ENCODE data around the gene TDRD5. TPM values are rescaled to one million over a fixed set of nuclear protein-coding genes. Genes with fewer than 3 reads are reported as not detected.

The TDRD5 gene
- total RNA-seq, 4 donors from 2014 or later = 0.64 to 1.8 TPM; not detected in 2

- intact Hi-C loops (cut with DNase I; ENCODE audit: low total_unique reads) (no loop called here), in situ Hi-C loops (cut with MboI; ENCODE audit: low pct_ligation_motif_present in 1 of 4, low pct_unique_long_range_greater_than_20kb in 1 of 4, low sequenced_read_pairs in 3 of 4) (no loop called here)
- no peak overlapping the region for H3K4me3 ChIP-seq
- DNase-seq = no peak
- H3K4me1 ChIP-seq = no peaks in the 10 kb centered on the region
- no peak overlapping the region for H3K27ac ChIP-seq
- H3K27me3 ChIP-seq = no peaks in the 10 kb centered on the region
- H3K9me3 ChIP-seq = no peaks in the 10 kb centered on the region
- H3K36me3 ChIP-seq = no peaks in the 10 kb centered on the region
- TF ChIP-seq EP300 (IDR thresholded peaks at IDR 0.05; ENCODE audit: low read depth) (no peak), POLR2A (IDR thresholded peaks at IDR 0.05) (no peak)
- TF ChIP-seq, protein P1, sequence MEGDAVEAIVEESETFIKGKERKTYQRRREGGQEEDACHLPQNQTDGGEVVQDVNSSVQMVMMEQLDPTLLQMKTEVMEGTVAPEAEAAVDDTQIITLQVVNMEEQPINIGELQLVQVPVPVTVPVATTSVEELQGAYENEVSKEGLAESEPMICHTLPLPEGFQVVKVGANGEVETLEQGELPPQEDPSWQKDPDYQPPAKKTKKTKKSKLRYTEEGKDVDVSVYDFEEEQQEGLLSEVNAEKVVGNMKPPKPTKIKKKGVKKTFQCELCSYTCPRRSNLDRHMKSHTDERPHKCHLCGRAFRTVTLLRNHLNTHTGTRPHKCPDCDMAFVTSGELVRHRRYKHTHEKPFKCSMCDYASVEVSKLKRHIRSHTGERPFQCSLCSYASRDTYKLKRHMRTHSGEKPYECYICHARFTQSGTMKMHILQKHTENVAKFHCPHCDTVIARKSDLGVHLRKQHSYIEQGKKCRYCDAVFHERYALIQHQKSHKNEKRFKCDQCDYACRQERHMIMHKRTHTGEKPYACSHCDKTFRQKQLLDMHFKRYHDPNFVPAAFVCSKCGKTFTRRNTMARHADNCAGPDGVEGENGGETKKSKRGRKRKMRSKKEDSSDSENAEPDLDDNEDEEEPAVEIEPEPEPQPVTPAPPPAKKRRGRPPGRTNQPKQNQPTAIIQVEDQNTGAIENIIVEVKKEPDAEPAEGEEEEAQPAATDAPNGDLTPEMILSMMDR (IDR thresholded peaks at IDR 0.05) = no peak
Measured at GRCh38 chr1:179632868-179633267, 41.2 kb downstream of the TDRD5 start.

DNA sequence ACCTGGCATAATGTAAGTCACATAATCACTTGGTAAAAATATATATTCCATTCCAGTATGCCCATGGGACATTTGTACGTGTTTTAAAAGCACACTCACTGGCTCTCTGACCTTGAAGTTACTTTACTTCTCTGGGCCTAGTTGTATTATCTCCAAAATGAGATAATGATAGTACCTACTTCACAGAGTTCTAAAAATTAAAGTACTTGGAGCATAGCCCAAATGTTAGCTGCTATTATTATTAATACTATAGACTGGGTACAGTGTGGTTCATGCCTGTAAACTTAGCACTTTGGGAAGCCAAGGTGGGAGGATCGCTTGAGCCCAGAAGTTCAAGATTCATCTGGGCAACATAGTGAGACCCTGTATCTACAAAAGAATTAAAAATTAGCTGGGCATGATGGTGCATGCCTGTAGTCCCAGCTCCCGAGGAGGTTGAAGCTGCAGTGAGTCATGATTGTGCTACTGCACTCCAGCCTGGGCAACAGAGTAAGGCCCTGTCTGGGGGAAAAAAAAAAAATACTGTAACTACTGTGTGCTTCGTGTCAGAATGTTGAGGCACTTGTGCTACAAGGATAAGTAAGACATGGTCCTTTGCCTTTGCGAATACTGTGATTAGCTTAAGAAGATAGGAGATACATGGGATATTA, 45.7 kb downstream of the TDRD5 start:
- intact Hi-C loops (cut with DNase I; ENCODE audit: low total_unique reads) = no loop called here
- Histone ChIP-seq H3K36me3 (no peaks in the 10 kb centered on the region), H3K4me3 (no peak overlapping the region), H3K4me1 (no peaks in the 10 kb centered on the region), H3K27ac (no peak overlapping the region), H3K9me3 (no peaks in the 10 kb centered on the region), H3K27me3 (no peaks in the 10 kb centered on the region)
- no peak for DNase-seq
- WGBS, 2 donors (ENCODE audit: low coverage in 1 of 2) = 71 to 87% methylated on average over 4 to 5 of the region's 5 CpGs
- TF ChIP-seq POLR2AphosphoS5 (IDR thresholded peaks at IDR 0.05) (no peak), EP300 (IDR thresholded peaks at IDR 0.05; ENCODE audit: low read depth) (no peak), POLR2A (IDR thresholded peaks at IDR 0.05) (no peak)
- TF ChIP-seq, protein P1 (IDR thresholded peaks at IDR 0.05) = no peak
- in situ Hi-C loops (cut with MboI; ENCODE audit: low pct_ligation_motif_present in 1 of 4, low pct_unique_long_range_greater_than_20kb in 1 of 4, low sequenced_read_pairs in 3 of 4) = no loop called here

DNA sequence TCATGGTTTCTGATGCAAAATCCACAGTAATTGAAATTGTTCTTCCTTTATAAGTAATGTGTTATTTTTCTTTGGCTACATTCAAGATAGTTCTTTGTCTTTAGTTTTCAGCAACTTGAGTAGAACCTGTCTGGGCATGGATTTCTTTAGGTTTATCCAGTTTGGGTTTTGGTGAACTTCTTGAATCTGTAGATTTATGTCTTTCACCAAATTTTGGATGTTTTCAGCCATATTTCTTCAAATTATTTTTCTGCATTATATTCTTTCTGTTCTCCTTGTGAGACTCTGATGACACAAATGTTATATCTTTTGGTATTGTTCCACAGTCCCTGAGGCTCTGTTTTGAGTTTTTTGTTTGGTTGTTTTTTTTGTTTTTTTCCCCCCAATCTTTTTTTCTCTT, 69.4 kb downstream of the TDRD5 start:
- intact Hi-C loops (cut with DNase I; ENCODE audit: low total_unique reads) (no loop called here), in situ Hi-C loops (cut with MboI; ENCODE audit: low pct_ligation_motif_present in 1 of 4, low pct_unique_long_range_greater_than_20kb in 1 of 4, low sequenced_read_pairs in 3 of 4) (no loop called here)
- Histone ChIP-seq H3K4me3 (no peak overlapping the region), H3K9me3 (no peaks in the 10 kb centered on the region), H3K4me1 (no peaks in the 10 kb centered on the region), H3K27ac (no peak overlapping the region), H3K36me3 (no peaks in the 10 kb centered on the region), H3K27me3 (no peaks in the 10 kb centered on the region)
- TF ChIP-seq EP300 (IDR thresholded peaks at IDR 0.05; ENCODE audit: low read depth) (no peak), POLR2AphosphoS5 (IDR thresholded peaks at IDR 0.05) (no peak), POLR2A (IDR thresholded peaks at IDR 0.05) (no peak)
- TF ChIP-seq, protein P1 (IDR thresholded peaks at IDR 0.05) = no peak
- no peak for DNase-seq

DNA sequence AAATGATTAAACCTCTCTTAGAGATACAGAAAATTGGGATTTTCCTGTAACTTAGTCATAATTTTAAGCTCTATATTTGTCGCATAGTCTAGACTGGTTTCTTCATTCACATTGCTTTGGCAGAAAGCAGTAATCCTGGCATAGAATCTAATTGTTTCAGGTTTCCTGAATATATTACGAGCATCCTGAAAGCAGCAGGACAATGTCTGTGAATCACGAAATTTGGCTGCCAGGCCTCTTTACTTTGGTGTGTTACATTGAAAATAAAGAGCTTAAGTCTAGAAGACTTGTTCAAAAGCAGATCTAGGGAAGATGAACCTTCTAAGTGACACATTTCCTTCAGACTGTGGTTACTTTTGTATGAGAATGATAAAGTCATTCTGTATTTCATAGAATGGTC, 72.2 kb downstream of the TDRD5 start:
- Histone ChIP-seq H3K27ac (no peak overlapping the region), H3K4me3 (no peak overlapping the region), H3K36me3 (no peaks in the 10 kb centered on the region), H3K27me3 (no peaks in the 10 kb centered on the region), H3K9me3 (no peaks in the 10 kb centered on the region), H3K4me1 (no peaks in the 10 kb centered on the region)
- intact Hi-C loops (cut with DNase I; ENCODE audit: low total_unique reads) = no loop called here
- in situ Hi-C loops (cut with MboI; ENCODE audit: low pct_ligation_motif_present in 1 of 4, low pct_unique_long_range_greater_than_20kb in 1 of 4, low sequenced_read_pairs in 3 of 4) = no loop called here
- TF ChIP-seq POLR2AphosphoS5 (IDR thresholded peaks at IDR 0.05) = no peak
- TF ChIP-seq EP300 (IDR thresholded peaks at IDR 0.05; ENCODE audit: low read depth) = no peak
- no peak for TF ChIP-seq POLR2A (IDR thresholded peaks at IDR 0.05)
- TF ChIP-seq, protein P1 (IDR thresholded peaks at IDR 0.05) = no peak
- no peak for DNase-seq
- 65 to 66% methylated on average over 3 of the region's 3 CpGs for WGBS, 2 donors (ENCODE audit: low coverage in 1 of 2)

Data from transverse colon (tissue), 4 donors.